Right ventricle myocardium superior (tissue), 1 donor: ENCODE data around the gene SYTL4. TPM values are rescaled to one million over a fixed set of nuclear protein-coding genes. Genes with fewer than 3 reads are reported as not detected.
"Not testable (repeated sequence)": the region's sequence is repeated elsewhere in the genome, so short reads cannot be mapped to it uniquely, and the experiment has no call there.

Experiments
- ATAC-seq: fragments of 200-7000 bp; cut with Tn5 transposase; one replicate; pipeline ENCODE4 v1.9.1; 2020; ENCODE audit warnings: mild to moderate bottlenecking; ENCODE audit not compliant: poor library complexity
- DNase-seq: peaks from one replicate; pipeline ENCODE4 v3.0.0-alpha.2; 2020
- intact Hi-C: fragments of 100-400 bp; cut with DNase I; formaldehyde crosslinking; loops from one replicate; pipeline ENCODE4 v1.11.2; 2022
- long read RNA-seq: library from polyadenylated mRNA; unstranded; transcript quantifications from one replicate; pipeline ENCODE4 v2.0.0, GENCODE V29; 2021
- total RNA-seq: library from RNA; stranded (reverse); fragmentation: NEBNext Ultra II Directional; extraction: Animal tissue kit (Norgen Biotek cat#: 25700); gene quantifications from one replicate; pipeline ENCODE4 v1.2.1, GENCODE V29; 2021
- donor health status: DM: no; HTN: yes; CAD: no; lungs with severe emphysema.

Gene SYTL4
- 3.7 TPM for total RNA-seq
- long read RNA-seq, partial matches to known transcripts, result 0 of 4 reads
- long read RNA-seq, other reads (novel, unspliced or antisense), result 4 of 4 reads

DNA sequence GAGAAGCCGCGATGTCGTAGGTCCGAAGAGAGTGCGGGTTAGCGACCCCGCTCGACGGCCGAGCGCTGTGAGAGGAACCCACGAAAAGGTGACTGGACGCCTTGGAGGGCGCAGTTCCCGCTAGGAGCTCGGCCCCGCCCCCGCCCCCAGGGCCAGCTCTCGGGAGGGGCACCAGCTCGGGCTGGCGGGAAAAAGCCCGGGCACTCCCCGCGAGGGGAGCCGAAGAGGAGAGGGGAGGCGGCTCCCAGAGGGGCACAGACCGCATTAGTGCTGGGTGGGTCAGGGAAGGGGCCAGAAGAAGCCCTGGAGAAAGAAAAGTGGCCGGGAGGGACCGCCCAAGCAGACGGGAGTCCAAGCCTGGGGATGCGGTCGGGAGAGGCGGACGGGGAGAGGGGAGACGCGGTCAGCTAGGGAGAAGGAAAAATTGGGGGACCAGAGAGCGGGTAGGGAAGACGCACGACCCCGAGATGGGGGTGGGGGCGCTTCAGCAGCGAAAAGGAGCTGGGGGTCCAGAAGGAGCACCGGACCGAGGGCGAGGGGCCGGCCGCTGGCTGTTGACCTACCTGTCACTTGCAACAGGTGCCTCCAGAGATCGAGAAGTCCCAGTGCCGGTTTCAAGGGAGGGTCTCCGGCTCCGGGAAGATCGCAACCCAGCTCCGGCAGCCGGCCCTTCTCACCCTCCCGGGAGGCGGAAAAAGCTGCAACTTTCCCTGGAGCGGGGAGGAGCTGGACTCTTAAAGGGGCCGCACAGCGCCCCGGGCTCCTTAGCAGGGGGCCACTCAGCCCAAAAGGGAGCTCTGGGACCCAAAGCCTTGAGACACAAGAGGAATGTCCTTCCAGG is at the start of gene SYTL4:
TSS of gene SYTL4 (minus strand) at position 681 of the 841 bp plus-strand sequence. CDS start 30,084 bp downstream, outside the sequence.
- intact Hi-C loops, result no loop called here
- ATAC-seq, result peak; percentile 75
- peak; percentile 45 for DNase-seq

DNA sequence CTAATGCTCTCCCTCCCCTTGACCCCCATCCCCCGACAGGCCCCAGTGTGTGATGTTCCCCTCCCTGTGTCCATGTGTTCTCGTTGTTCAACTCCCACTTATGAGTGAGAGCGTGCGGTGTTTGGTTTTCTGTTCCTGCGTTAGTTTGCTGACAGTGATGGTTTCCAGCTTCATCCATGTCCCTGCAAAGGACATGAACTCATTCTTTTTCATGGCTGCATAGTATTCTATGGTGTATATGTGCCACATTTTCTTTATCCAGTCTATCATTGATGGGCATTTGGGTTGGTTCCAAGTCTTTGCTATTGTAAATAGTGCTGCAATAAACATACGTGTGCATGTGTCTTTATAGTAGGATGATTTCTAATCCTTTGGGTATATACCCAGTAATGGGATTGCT is 37.5 kb upstream of the SYTL4 start:
- intact Hi-C loops, result loop anchor here (5.0 kb wide), 1 partner anchor 82 kb away; no protein-coding TSS in a partner anchor
- ATAC-seq, result not testable (repeated sequence)

DNA sequence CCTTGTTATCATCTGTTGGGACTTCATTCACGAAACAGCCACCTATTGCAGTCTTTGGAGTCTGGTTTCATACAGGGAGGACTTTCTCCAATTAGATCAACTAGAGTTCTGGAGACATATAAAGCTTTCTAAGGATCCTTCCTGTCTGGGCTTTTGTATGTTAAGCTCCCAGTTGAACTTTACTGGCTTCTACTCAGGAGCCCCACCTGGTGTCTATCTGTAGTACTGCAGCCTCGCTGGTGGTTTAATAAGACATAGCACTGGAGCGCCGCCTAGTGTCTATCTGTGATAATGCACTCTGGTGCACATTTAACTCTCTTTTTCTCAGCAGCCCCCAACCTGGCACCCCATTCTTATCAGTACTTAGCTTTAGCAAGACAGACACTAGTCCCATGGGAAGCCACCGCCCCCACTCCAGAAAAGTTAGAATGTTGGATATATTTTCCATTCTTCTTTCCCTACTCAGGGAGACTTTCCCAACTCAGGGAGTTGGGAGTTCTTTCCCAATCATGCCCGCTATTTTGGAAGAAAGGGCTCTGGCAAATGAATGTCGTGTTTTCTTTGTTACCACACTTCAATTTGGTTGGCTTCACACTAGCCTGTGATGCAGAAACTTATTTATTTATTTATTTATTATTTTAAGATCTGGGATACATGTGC is 36.9 kb upstream of the SYTL4 start:
- intact Hi-C loops, result loop anchor here (5.0 kb wide), 1 partner anchor 82 kb away; no protein-coding TSS in a partner anchor
- peak; percentile 83 for DNase-seq
- peak; percentile 39 for ATAC-seq

More for the DNA sequence above, 37.5 kb upstream of the SYTL4 start:
- not testable (repeated sequence) for DNase-seq

DNA sequence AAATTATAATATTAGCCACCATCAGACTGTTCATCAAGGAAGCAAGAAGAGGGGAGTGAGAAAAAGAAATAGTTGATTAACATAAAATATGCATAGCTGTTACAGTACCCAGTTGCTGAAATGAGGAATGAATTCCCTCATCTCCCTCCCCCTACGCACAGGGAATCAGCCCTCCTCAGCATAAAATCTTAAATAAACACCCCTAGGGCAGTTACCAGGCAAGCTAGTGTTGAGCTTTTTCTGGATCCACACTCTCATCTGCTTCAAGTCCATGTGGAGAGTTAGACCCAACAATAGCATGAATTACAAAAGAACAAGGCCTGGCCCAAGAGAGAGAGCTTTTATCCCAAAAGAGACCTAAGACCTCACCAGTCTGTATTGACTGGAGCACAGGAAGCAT is 19.0 kb upstream of the SYTL4 start:
- DNase-seq, result no peak
- intact Hi-C loops, result no loop called here
- ATAC-seq, result no peak

DNA sequence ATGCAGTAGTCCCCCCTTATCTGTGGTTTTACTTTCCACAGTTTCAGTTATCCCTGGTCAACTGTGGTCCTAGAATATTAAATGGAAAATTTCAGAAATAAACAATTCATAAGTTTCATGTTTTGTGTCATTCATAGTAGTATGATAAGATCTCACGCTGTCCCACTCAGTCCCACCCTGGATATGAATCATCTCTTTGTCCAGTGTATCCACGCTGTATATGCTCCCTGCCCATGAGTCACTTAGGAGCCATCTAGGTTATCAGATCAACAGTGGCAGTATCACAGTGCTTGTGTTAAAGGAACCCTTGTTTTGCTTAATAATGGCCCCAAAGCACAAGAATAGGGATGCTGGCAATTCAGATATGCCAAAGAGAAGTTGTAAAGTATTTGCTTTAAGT is 16.2 kb upstream of the SYTL4 start:
- DNase-seq (no peak), ATAC-seq (no peak)
- intact Hi-C loops, result no loop called here

DNA sequence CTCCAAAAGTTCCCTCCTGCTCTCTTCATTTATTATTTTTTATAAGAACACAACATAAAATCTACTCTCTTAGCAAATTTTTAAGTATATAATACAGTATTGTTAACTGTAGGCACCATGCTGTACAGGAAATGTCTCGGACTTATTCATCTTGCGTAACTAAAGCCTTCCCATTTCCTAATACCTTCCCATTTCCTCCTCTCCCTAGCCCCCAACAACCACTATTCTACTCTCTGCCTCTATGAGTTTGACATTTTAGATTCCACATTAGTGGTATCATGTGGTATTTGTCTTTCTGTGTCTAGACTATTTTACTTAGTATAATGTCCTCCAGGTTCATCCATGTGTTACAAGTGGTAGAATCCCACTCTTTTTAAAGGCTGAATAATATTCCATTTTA is 15.8 kb upstream of the SYTL4 start:
- DNase-seq (no peak), ATAC-seq (no peak)
- intact Hi-C loops, result no loop called here

DNA sequence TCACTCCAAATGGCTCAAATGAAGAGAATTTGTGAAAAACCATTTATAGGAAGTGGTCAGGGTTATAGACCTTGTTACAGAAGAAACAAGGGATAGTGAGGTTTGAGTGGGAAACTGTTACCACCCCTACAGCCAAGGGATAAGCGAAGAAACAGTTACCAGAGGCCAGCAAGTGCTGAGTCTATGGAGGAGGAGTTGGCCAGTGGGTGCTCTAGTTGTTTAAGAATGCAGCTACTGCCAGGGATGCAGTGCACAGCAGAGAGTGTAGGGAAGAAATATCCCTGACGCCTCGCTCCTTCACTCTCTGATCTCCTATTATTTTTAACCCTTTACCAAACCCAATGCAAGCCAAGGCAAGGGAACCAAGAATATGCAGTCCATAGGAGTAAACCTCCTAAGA is 15.2 kb upstream of the SYTL4 start:
- intact Hi-C loops, result no loop called here
- no peak for DNase-seq
- ATAC-seq, result peak; percentile 39

DNA sequence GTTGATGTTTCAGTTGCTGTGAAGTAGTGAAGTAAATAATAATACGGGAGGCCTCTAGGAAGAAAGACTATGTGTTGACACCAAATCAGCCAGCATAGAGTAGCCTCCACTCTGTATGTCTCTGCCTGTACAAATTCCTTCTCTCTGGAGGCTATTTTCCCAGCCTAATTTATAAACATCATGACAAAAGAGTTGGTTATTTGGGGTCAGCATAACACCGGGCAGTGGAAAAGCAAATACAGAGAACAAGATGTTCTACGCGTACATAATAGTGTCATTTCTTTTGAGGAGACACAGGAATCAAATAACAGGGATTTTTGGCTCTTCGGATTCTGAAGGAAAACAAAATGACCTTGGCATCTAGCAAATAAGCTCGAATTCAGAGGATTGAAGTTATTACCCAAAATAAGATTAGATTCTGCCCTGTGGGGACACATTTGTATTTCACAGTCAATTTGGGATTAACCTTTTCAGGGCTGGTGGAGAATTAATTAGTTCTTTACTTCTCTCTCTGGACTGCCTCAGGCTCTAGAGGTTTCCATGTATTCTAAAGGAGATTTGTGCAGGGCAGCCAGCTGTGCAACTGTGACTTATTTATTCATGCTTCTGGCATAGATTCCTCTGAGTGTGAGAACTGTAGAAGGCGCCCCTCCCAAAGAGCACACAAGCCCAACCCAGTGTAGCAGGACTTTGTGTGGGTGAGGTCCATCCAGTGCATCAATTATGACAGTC is 14.1 kb upstream of the SYTL4 start:
- intact Hi-C loops, result no loop called here
- ATAC-seq (peak; percentile 56), DNase-seq (no peak)

DNA sequence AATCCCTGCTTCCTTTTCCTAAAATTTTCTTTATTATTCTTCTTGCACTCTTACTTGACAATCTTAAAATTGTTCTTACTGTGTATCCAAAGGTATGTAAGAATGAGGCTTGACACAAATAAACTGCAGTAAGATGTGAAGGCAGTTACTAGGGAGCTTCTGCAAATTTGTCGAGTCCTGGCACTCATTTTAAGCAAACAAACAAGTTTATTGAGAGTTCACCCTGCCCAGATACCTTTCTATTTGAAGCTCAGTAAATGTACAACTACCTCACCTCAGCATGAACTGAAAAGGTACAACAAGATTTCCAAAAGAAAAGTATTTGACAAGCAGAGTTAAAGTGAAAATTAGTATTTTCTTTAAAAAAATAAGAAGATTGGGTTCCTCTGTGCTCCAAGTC is 13.3 kb upstream of the SYTL4 start:
- DNase-seq, result no peak
- no peak for ATAC-seq
- intact Hi-C loops, result no loop called here

DNA sequence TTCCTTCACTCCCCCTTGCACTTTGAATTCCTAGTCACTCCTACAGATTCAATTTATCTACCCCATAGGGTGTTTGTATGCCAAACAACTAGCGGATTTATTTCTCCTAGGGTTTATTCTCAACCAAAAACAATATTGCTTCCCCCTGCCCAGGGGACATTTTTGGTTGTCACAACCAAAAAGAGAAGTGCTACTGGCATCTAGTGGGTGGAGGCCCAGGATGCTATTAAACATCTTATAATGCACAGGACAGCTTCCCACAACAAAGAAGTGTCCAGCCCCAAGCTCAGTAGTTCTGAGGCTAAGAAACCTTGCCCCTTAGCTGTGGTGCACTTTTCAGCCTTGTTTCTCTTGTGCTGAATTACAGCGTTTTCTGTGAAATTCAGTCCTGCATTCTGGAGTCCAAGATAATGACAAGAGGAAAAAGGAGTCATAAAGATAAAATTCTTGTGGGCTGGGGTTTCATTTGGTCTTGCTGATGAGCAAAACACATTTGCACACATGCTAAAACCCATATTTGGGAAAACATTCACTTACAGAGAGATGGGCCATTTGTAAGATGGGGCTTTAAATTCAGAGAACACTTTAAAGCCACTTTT is 11.2 kb upstream of the SYTL4 start:
- ATAC-seq (no peak), DNase-seq (no peak)
- intact Hi-C loops, result no loop called here

DNA sequence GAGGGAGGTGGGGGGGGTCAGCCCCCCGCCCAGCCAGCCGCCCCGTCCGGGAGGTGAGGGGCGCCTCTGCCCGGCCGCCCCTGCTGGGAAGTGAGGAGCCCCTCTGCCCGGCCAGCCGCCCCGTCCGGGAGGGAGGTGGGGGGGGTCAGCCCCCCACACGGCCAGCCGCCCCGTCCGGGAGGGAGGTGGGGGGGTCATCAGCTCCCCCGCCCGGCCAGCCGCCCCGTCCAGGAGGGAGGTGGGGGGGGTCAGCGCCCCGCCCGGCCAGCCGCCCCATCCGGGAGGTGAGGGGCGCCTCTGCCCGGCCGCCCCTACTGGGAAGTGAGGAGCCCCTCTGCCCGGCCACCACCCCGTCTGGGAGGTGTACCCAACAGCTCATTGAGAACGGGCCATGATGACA is 7.9 kb downstream of the SYTL4 start:
- DNase-seq, ATAC-seq, intact Hi-C loops: not testable (repeated sequence)

DNA sequence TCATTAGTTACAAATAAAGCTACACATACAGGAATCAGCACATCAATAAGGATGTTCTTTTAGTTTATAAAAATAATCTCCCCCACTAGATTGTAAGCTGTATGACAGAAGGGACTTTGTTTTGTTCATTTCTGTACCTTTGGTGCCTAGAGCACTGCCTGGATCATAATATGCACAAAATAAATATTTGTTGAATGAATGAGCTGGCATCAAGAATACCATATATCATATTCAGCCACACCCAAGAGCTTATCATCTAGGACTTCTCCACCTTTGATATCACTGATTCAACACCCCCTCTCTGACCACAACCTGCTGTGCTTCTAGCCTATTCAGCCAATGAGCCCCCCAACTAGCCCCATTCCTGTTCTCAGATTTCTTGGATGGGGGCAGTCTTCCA is 10.6 kb downstream of the SYTL4 start:
- intact Hi-C loops, result no loop called here
- no peak for ATAC-seq
- DNase-seq, result no peak

DNA sequence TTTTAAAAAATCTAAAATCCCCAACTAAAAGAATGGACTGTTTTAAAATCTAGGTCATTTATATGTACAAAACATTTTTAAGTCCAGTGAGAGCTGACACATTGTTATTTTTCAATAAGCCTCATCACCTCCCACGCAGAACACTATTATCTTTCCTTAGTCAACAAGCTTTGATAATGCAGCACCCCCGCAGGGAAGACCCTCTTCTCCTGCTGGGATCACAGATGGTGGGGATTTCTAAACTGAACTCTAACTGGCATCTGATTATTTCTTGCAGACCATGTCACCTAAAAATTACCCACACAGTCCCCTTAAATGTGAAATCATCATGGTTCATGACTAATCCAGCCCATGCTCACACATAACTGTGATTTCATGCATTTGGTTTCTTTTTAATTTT is 11.6 kb downstream of the SYTL4 start:
- intact Hi-C loops, result no loop called here
- ATAC-seq, result no peak

DNA sequence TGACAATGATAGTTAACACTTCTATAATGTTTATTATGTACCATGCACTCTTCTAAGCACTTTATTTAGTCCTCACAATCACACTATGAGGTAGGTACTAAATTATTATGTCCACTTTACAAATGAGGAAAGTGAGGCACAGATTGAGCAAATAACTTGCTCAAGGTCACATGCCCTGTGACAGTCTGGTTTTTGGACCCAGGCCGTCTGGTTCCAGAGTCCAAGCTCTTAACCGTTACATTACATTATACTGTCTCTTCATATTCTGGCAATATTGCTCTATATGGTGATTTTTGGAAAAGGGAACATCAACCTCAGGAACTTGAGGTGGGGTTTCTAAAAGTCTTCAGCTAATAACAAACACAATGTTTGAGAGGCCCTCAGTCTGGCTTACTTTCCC is 12.8 kb downstream of the SYTL4 start:
- ATAC-seq (no peak), DNase-seq (no peak)
- intact Hi-C loops, result no loop called here

More for the DNA sequence above, 11.6 kb downstream of the SYTL4 start:
- DNase-seq, result no peak

DNA sequence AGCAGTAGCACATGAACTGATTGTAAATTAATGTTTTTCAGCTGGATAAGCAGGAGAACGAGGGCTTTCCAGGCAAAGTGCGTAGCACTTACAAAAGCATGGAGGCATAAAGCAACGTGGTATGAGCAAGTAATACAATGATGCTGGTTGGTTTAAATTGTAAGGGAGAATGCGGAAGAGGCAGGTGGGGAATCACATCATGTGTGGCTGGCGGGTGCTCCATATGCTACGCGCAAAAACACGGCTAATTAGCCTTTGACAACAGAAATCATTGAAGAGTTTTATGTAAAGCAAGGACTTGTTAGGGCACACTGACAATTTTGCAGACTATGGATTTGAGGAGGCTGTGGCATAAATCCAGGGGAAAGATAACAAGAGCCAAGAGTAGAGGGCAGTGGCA is 14.6 kb downstream of the SYTL4 start:
- ATAC-seq, result no peak

DNA sequence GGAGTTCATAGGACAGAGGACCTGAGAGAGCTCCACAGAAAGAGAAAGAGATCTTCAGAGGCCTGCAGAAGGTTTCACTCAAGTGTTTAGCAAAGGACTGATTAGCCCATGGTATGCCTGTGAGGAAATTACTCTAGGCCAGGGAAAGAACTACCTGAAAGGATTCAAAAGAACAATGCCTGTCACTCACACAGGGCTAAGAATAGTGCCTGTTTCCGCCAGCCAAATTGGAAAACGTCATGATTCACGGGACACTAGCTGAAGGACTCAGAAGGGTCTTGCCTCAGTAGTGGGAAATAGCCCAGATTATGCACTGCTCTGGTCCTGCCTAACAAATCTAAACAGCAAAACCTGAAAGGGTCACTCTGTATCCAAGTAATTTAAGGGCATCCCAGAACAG is 21.1 kb downstream of the SYTL4 start:
- ATAC-seq, result no peak
- intact Hi-C loops, result no loop called here

More for the DNA sequence above, 14.6 kb downstream of the SYTL4 start:
- DNase-seq, result no peak
- intact Hi-C loops, result no loop called here

DNA sequence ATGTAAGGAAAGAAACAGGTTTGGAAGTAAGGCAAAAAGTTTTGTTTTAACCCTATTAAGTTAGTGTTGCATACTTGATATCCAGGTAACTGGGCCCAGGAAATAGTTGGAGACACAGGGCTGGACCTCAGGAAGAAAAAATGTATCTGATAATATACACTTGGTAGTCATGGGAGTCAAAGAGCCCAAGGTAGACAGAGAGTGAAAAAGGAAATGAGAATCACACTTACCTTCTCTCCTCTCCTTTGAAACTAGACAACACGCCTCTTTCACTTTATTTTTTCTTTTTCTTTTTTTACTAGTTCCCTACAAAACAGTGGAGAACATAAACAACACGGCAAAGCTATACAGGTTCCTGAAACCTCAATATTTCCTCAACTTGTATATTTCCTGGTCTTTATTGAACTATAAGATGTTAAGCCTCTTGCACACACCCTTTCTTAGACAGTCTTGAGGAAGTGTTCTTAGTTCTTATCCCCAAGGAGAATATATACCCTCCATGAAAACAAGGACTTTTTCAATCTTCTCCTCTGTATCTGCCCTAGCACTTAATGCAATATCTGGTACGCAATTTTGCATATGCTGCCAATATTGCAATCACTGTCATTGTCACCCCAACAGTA is 27.2 kb downstream of the SYTL4 start:
- intact Hi-C loops, result no loop called here
- ATAC-seq (no peak), DNase-seq (no peak)

More for the DNA sequence above, 21.1 kb downstream of the SYTL4 start:
- DNase-seq, result no peak

DNA sequence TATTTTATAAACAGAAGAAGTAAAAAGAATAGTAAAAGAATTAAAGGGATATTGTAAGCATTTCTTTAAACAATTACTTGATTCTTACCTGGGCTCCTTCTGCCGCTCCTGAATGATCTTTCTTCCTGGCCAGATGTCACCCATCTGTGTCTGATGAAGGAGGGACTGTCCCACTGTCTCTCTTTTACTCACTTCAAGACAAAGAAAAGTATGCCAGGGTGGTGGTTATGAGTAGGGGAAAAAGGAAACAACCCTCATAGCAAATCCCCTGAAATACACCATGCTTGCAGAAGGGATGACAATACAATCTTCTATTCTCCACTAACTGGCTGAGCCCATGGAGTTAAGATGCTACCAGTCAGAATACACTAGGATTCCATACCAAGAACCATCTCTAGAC is 31.1 kb downstream of the SYTL4 start:
- DNase-seq, result no peak
- ATAC-seq, result no peak

More for the DNA sequence above, 31.1 kb downstream of the SYTL4 start:
- intact Hi-C loops, result no loop called here
